MM.1S (cell line): ENCODE data around the gene MAPK11.

Source experiments
- EZH2 ChIP-seq: fragments of 300-600 bp; sonication (generic); optimal IDR thresholded peaks from 2 replicates; pipeline ENCODE3; 2017; ENCODE audit warnings: low read depth, mild to moderate bottlenecking, antibody characterized with exemption, low read length, mixed read lengths
- EZH2phosphoT487 ChIP-seq: fragments of 300-600 bp; sonication (generic); IDR thresholded peaks from 2 replicates; pipeline ENCODE4 v1.6.1; 2018; ENCODE audit warnings: antibody characterized with exemption, low read length
- TF ChIP-seq, protein P1 (sequence below): fragments of 300-600 bp; sonication (generic); IDR thresholded peaks from 2 replicates; pipeline ENCODE4 v1.5.1; 2016; ENCODE audit warnings: antibody characterized with exemption, low read length, mixed read lengths

DNA sequence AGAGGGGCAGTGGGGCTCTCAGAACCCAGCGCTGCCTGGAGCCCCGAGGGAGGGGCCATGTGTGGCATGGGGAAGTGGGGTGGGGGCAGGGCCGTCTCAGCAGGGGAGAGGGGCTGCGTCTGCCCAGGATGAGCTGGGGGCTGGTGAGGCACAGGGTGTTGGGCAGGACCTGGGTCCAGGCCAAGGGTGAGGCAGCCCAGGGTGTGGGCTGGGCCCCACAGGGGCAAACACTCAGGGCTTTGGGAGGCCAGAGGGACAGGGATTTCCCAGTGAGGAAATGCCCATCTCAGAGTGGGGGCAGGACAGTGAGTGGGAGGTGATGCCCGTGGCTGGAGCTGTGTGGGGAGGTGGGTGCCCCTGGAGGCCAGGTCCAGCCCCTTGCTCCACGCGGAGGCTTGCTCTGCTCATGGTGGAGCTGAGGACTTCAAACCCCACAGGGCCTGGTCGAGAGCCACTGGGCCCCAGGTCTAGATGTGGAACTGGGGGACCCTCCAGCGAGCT lies 31.9 kb upstream of the MAPK11 start:
- TF ChIP-seq, protein P1, sequence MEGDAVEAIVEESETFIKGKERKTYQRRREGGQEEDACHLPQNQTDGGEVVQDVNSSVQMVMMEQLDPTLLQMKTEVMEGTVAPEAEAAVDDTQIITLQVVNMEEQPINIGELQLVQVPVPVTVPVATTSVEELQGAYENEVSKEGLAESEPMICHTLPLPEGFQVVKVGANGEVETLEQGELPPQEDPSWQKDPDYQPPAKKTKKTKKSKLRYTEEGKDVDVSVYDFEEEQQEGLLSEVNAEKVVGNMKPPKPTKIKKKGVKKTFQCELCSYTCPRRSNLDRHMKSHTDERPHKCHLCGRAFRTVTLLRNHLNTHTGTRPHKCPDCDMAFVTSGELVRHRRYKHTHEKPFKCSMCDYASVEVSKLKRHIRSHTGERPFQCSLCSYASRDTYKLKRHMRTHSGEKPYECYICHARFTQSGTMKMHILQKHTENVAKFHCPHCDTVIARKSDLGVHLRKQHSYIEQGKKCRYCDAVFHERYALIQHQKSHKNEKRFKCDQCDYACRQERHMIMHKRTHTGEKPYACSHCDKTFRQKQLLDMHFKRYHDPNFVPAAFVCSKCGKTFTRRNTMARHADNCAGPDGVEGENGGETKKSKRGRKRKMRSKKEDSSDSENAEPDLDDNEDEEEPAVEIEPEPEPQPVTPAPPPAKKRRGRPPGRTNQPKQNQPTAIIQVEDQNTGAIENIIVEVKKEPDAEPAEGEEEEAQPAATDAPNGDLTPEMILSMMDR: no peak
- TF ChIP-seq EZH2phosphoT487 (no peak), EZH2 (no peak)
